ENCODE data around the gene TCEAL8.

DNA sequence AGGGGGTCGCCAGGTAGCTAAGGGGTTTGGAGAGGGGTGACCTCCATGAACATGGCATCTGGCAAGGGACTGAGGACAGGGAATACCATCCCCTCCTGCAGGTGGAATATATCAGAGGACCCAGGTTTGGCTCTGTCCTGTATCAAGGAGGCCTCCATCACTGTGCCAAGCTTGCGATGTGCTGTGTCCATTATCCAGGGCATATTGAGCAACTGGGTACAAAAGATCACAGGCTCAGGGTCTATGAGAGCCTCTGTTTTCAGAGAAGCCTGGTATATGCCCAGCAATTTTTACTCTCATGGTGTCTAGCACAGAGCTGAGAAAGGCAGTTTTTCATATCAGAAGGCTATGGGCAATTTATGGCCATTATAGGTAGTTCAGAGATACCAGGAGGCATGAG lies 38.2 kb upstream of the TCEAL8 start:
- no peak for TF ChIP-seq POLR2A (IDR thresholded peaks at IDR 0.05)
- TF ChIP-seq, protein P1, sequence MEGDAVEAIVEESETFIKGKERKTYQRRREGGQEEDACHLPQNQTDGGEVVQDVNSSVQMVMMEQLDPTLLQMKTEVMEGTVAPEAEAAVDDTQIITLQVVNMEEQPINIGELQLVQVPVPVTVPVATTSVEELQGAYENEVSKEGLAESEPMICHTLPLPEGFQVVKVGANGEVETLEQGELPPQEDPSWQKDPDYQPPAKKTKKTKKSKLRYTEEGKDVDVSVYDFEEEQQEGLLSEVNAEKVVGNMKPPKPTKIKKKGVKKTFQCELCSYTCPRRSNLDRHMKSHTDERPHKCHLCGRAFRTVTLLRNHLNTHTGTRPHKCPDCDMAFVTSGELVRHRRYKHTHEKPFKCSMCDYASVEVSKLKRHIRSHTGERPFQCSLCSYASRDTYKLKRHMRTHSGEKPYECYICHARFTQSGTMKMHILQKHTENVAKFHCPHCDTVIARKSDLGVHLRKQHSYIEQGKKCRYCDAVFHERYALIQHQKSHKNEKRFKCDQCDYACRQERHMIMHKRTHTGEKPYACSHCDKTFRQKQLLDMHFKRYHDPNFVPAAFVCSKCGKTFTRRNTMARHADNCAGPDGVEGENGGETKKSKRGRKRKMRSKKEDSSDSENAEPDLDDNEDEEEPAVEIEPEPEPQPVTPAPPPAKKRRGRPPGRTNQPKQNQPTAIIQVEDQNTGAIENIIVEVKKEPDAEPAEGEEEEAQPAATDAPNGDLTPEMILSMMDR (IDR thresholded peaks at IDR 0.05): no peak
- no peak for TF ChIP-seq POLR2AphosphoS5 (IDR thresholded peaks at IDR 0.05; ENCODE audit: insufficient read depth in 1 of 2, low read depth in 1 of 2)
